Endometrial microvascular endothelial cells (primary cell): ENCODE measurements around the gene SCAPER. TPM values are rescaled to one million over a fixed set of nuclear protein-coding genes. Genes with fewer than 3 reads are reported as not detected.
"Not testable (repeated sequence)": the region's sequence is repeated elsewhere in the genome, so short reads cannot be mapped to it uniquely, and the experiment has no call there.

Source experiments
- in situ Hi-C: cut with HindIII; loops from 2 replicates; pipeline ENCODE4 v1.10.0; 2017; ENCODE audit warnings: low sequenced_read_pairs, low pct_unique_long_range_greater_than_20kb; ENCODE audit errors: inconsistent ontology term
- total RNA-seq: library from RNA; depleted of rRNA; stranded (reverse); fragments of >200 nt; gene quantifications from one replicate; pipeline ENCODE4 v1.2.3, GENCODE V29; 2015; ENCODE audit errors: inconsistent ontology term

Gene SCAPER
- total RNA-seq, 1 donor from 2014 or later, result 9.0 TPM

DNA sequence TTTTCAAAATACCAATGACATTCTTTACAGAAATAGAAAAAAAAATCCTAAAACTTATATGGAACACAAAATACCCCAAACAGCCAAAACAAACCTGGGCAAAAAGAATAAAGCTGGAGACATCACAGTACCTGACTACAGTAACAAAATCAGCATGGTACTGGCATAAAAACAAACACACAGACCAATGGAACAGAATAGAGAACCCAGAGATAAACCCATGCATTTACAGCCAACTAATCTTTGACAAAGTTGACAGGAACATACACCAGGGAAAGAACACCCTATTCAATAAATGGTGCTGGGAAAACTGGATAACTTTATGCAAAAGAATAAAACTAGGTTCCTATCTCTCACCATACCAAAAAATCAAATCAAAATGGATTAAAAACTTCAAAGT lies 36.4 kb downstream of the SCAPER start:
- in situ Hi-C loops, result no loop called here

DNA sequence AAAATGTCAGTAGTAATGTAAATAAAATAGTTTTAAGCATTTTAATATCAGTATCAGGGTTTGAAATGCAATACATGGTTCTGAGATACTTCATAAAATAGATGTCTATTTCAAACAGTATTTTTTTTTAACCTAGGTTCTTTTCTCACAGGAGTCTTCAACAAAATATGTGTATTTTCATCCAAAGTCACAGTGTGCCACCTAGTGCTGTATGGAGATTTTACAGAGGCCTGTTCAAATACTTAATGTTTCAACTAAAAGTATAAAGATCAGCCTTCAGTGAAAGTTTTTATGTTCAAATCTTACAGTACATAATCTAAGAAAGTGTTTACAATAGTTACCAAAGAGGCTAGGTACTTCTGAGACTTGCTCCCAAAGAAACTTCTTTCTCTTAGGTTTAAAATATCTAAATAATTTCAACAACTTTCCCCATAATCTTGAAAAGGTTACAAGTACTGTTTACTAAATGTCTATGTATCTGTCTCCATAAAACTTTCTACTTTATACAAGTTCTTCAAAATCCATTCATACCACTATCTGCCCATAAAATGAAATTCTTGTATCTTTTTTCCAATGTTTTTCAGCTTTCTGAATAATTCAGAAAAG lies 38.3 kb downstream of the SCAPER start:
- in situ Hi-C loops, result no loop called here

DNA sequence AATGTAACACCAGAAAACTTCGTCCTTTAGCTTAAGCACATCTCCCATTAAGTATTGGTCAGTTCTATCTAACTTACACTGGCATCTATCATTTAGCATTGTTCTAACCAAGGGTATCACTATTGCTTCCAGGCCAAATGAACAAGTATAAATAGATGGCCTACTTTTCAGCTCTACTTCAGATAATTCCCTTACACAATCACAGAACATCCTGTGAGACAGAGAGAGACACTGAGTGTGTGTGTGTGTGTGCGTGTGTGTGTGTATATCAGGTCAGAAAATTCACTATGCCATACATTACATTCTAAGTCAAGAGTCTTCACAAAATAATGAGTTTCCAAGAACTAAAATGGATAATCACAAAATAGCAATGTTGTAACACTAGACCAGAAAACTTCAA lies 39.1 kb downstream of the SCAPER start:
- in situ Hi-C loops, result no loop called here

DNA sequence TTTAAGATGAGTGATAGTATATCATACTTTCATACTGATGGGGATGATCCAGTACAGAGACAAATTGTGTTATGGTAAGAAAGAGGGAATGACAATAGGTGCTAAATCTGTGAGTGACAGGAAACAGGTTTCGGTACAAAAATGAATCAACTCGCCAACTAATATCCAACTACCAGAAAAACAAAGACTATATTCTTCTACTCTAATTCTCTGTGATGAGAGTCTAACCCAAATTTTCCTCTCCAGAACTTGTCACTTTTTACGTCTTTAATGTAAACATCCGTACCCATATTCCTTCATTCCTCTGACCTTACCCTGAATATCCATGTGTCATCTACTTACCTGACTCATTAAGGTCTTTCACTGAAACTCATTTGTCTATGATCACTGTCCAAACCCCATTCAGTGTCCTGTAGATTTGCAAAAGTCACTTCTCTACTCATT lies 39.6 kb downstream of the SCAPER start:
- in situ Hi-C loops, result no loop called here

DNA sequence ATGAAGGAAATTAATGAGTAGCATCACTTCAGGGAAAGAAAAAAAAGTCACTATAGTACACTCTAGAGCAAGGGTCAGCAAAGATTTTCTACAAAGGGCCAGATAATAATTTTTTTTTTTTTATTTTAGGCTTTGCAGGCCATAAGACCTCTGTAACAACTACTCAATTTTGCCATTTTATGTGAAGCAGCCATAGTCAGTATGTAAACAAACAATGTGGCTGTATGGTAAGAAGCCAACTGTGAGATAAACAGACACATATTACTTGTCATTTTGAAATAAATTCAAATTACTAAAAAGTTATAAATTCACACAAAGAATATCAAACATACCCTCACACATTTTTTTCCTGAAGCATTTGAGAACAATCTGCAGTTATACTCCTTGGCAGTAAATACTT lies 40.6 kb downstream of the SCAPER start:
- in situ Hi-C loops, result no loop called here

DNA sequence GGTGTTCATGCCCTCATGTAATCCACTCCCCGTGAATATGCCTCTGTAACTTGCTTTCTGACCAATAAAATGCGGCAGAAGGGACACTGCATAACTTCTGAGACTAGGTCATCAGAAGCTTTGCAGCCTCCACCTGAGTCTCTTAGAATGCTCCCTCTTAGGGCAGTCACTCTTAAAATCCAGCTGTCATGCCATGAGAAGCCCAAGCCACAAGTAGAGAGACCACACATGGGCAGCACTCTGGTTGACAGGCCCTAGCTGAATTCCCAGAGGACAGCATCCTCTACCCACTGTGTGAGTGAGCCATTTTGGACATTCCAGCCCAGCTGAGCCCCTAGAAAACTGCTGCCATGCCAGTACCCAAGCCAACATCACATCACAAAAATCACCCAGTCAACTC lies 41.4 kb downstream of the SCAPER start:
- in situ Hi-C loops, result no loop called here

DNA sequence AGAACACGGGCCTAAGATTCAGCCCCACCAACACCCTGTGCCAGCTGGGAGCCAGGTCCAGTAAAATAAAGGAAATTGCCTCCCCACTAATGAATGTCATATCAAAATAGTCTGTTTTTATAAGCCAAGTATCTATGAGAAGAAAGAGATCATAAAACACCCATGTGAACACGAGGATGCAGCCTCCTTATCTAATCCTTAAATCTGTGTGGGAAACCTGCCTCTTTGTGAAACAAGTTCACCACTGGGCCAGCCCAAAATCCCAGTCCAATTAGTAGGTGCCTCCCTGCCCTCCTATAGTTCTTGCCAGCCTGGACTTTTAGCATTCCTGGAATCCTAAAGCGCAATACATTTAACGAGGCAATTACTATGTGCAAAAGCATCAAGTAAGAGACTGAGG lies 42.0 kb downstream of the SCAPER start:
- in situ Hi-C loops, result no loop called here

DNA sequence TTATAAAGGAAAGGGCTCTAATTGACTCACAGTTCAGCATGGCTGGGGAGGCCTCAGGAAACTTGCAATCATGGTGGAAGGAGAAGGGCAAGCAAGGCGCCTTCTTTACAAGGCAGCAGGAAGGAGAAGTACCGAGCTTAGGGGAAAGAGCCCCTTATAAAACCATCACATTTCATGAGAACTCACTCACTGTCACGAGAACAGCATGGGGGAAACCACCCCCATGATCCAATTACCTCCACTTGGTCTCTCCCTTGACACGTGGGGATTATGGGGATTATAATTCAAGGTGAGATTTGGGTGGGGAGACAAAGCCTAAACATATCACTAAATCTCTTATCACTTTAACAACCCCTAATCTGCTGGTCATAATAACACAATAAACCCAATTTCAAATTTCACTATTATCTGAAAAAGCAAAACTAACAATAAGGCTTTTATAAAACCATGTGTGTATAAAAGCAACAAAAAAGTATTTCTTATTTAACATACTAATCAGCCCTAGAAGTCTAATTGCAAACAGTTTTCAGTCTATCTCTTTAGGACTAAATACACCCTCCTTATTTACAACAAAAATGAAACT lies 43.2 kb downstream of the SCAPER start:
- in situ Hi-C loops, result no loop called here

DNA sequence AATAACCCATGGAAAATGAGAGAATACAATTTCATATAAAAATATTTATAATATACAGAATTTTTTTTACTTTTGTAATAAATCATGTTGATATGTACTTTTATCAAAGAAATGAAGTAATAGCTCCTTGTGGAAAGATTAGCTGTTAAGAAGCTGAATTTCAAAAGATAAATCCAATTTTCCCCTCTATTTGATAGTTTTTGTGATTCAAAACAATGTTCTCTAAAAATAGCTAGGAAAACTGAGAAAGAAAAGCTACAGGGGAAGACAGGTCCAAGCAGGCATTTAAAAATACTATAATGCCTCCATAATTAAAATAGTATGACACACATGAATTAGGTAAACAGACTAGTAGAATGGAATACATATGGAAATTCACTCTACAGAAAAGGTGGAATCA lies 44.9 kb downstream of the SCAPER start:
- in situ Hi-C loops, result no loop called here

DNA sequence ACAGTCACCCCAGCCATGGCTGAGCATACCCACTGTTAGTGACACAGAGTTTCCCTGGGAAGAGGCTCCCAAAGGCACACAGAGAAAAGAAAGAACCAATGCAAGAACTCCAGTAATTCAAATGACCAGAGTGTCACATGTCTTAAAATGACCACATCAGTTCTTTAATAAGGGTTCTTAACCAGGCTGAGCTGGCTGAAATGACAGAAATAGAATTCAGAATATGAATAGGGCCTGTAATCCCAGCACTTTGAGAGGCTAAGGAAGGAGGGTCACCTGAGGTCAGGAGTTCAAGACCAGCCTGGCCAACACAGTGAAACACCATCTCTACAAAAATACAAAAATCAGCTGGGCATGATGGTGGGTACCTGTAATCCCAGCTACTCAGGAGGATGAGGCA lies 54.8 kb downstream of the SCAPER start:
- in situ Hi-C loops, result not testable (repeated sequence)

DNA sequence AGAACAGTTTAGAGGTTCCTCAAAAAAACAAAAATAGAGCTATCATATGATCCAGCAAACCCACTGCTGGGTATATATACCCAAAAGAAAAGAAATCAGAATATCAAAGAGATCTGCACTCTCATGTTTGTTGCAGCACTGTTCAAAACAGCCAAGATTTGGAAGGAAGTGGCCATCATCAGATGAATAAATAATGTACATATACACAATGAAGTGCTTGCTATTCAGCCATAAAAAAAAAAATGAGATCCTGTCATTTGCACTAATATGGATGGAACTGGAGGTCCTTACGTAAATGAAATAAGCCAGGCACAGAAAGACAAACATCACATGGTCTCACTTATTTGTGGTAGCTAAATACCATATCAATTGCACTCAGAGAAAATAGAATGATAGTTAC lies 58.4 kb downstream of the SCAPER start:
- in situ Hi-C loops, result no loop called here

DNA sequence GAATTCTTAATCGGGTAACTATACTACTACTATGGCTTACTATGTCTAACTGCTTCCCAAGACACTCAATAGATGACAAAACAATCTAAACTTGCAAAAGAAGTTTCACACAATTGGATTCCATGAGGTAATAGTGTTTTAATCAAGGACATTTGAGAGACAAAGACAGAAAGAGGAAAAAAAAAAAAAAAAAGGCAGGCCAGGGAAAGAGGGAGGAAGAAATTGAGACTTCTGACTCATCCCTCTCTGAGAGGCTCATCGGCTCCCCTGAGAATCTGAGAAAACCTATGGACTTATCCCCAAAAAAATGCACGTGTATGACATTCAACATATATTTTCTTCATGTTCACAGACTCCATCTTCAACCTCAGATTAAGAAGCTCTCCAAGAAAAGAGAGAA lies 61.0 kb downstream of the SCAPER start:
- in situ Hi-C loops, result no loop called here

DNA sequence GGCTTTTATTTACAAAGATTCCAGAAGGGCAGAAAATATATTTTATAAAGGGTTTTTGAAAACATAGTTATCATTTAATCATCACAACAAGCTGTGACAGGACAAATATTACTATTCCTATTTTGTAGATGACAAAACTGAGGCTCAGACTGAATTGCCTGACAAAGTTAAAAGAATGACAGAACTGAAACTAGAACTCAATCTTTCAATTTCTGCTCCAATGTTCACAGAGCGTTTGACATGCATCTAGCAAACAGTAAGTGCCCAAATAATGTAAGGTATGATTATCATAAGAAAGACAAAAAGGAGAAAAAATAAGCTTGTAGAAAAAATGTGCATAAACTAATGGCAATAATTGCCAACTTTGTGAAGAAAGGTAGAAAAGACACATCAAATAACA lies 61.9 kb downstream of the SCAPER start:
- in situ Hi-C loops, result no loop called here

DNA sequence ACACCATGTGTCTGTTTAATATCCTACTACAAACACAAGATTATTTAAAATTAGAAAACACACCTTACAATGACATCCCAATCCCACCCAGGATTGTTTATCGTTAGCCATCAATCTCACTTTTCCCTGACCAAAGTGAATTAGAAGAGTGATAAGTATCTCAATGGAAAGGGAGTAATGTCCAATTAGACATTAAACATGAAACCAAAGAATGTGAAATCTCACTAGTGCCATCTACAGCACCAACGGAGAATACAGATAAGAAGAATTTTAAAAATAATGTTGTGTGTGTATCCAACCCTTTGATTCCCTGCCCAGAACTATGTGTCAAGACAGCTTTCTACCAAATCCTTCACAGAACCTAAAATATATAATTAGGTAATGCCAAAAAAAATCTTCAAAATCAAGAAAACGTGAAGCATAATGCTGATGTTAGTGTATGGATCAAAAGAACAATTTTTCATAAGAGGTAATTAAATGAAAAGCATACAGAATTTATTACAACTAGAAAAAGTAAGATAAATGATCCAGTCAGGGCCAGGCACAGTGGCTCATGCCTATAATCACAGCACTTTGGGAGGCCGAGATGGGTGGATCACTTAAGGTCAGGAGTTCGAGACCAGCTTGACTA lies 64.2 kb downstream of the SCAPER start:
- in situ Hi-C loops, result no loop called here

DNA sequence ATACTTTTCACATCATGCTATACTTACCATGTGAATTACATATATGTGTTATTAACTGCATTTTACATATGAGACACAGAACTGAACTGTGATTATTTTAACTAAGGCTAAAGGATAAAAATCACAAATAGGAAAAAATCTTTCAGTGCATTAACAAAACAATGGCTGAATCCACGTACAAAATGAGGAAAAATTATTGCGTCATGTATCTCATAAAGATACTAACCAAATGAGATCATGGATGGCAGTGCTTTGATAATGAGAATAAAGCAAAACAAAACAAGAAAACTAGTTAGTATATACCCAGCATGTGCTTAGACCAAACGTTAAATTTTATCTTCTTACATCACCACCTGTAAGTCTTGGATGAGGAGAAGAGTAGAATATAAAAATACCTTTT lies 66.0 kb downstream of the SCAPER start:
- in situ Hi-C loops, result no loop called here

DNA sequence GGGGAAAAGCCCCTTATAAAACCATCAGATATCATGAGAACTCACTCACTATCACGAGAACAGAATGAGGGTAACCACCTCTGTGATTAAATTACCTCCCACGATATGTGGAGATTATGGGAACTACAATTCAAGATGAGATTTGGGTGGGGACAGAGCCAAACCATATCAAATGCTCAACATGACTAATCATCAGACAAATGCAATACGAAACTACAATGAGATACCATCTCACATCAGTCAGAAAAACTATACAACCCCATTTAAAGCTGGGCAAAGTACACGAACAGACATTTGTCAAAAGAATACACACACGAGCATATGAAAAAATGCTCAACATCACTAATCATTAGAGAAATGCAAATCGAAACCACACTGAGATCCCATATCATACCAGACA lies 67.7 kb downstream of the SCAPER start:
- in situ Hi-C loops, result no loop called here

DNA sequence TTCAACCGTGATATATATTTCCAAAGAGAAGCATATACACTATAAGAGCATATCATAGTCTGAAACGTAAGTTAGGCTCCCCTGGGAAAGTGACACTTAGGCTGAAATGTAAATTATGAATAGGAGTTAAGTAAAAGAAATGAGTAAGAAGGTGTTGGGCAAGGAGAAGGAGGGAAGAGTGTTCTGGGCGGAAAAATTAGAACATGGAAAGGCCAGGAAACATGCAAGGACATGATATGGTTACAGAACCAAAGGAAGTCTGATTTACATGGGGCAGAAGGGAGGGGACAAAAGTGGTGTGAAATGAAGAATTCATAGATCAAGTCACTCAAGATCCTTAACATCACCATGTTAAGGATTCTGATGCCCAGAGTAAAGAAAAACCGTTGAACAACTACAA lies 75.2 kb downstream of the SCAPER start:
- in situ Hi-C loops, result no loop called here

DNA sequence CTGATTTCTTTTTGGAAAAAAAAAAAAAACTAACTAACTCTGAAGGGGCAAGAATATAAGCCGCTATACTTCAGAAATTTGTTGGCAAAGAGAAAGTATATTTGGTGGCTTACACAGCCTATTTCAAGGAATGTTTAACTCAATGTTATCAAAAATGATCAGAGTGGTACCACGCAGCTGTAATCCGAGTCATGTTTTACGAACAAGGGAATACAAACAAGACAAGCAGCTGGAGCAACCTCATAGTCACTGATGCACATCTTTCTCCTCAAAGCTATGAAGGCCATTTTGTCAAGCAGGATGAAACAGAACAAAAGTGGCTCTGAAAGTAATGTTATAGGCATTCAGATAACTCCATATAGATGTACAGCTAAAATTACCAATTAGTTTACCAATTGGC lies 81.2 kb downstream of the SCAPER start:
- in situ Hi-C loops, result no loop called here

DNA sequence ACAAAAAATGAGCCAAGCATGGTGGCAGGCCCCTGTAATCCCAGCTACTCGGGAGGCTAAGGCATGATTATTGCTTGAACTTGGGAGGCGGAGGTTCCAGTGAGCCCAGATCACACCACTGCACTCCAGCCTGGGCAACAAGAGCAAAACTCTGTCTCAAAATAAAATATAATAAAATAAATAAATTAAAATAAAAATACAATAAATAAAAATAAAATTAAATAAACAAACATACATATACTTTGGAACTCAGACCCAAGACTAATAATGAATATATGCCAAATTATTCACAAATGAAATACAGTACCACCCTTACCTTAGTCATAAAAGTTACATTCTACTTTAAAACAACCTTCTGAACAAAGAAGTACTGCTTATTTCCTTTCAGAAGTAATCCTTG lies 81.8 kb downstream of the SCAPER start:
- in situ Hi-C loops, result no loop called here

DNA sequence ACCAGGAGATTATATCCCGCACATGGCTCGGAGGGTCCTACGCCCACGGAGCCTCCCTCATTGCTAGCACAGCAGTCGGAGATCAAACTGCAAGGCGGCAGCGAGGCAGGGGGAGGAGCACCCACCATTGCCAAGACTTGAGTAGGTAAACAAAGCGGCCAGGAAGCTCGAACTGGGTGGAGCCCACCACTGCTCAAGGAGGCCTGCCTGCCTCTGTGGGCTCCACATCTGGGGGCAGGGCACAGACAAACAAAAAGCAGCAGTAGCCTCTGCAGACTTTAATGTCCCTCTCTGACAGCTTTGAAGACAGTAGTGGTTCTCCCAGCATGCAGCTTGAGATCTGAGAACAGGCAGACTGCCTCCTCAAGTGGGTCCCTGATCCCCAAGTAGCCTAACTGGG lies 86.2 kb downstream of the SCAPER start:
- in situ Hi-C loops, result not testable (repeated sequence)

DNA sequence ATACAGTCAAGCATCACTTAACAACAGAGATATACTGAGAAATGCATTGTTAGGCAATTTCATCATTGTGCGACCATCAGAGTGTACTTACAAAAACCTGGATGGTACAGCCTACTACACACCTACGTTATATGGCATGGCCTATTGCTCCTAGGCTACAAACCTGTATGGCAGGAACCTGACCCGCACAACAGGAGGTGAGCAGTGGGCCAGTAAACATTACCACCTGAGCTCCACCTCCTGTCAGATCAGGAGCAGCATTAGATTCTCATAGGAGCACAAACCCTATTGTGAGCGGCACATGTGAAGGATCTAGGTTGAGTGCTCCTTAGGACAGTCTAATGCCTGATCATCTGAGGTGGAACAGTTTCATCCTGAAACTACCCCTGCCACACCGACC lies 89.7 kb downstream of the SCAPER start:
- in situ Hi-C loops, result no loop called here
